Measurements from ENCODE around the gene SETBP1. TPM values are rescaled to one million over a fixed set of nuclear protein-coding genes. Genes with fewer than 3 reads are reported as not detected.

Gene SETBP1
- total and polyA plus RNA-seq, 2 of the 4 experiments (the other 2 are of a cell fraction): 0.19 to 0.36 TPM

- no peak overlapping the region for H4K8ac ChIP-seq (ENCODE audit: low read depth in 2 of 2, low read length in 2 of 2)
- no peak overlapping the region for H3K18ac ChIP-seq (ENCODE audit: low read depth, low read length)
- no peak overlapping the region for H3K23ac ChIP-seq (ENCODE audit: low read depth, low read length)
- ATAC-seq (ENCODE audit: low read depth): no peak
- H3K9me1 ChIP-seq (ENCODE audit: insufficient read depth, low read length): no peaks in the 10 kb centered on the region
- H4K91ac ChIP-seq (ENCODE audit: insufficient read depth, low read depth, low read length): no peak overlapping the region
- H2BK120ac ChIP-seq (ENCODE audit: low read depth, low read length): no peak overlapping the region
- H2AK5ac ChIP-seq (ENCODE audit: low read depth, low read length): no peak overlapping the region
- H4K20me1 ChIP-seq (ENCODE audit: insufficient read depth, low read length): no peaks in the 10 kb centered on the region
- no peak overlapping the region for H3K4ac ChIP-seq (ENCODE audit: low read depth, low read length)
- H3K56ac ChIP-seq (ENCODE audit: extremely low read depth, insufficient read depth, low read length): no peak overlapping the region
- peaks cover 3% of the 10 kb centered on the region; the same call in 1 of the 2 replicates for H3K27me3 ChIP-seq (ENCODE audit: control insufficient read depth, insufficient read depth, low read length)
- H3K9me3 ChIP-seq (ENCODE audit: control insufficient read depth, insufficient read depth, low read length): no peaks in the 10 kb centered on the region
- H4K5ac ChIP-seq (ENCODE audit: low read depth, low read length): no peak overlapping the region
- H3K4me3 ChIP-seq (ENCODE audit: insufficient read depth, low read depth, low read length): no peak overlapping the region
- H3K79me1 ChIP-seq (ENCODE audit: low read depth in 1 of 2, low read length in 2 of 2): no peaks in the 10 kb centered on the region
- H3K9ac ChIP-seq (ENCODE audit: low read depth, low read length): no peak overlapping the region
- H3K4me2 ChIP-seq (ENCODE audit: low read depth, low read length): no peak overlapping the region
- no peak overlapping the region for H2BK15ac ChIP-seq (ENCODE audit: low read depth, low read length)
- H3K36me3 ChIP-seq (ENCODE audit: control insufficient read depth, insufficient read depth, low read length): no peaks in the 10 kb centered on the region
- no peak overlapping the region for H2AFZ ChIP-seq (replicated peaks; ENCODE audit: low read length, poor library complexity)
- no peak overlapping the region for H2BK5ac ChIP-seq (ENCODE audit: low read depth, low read length, poor library complexity, severe bottlenecking)
- no peak overlapping the region for H3K27ac ChIP-seq (ENCODE audit: insufficient read depth, low read length)
- in situ Hi-C loops (cut with MboI; ENCODE audit: low sequenced_read_pairs) (no loop called here), dilution Hi-C loops (cut with HindIII; ENCODE audit: low sequenced_read_pairs, unreplicated experiment) (no loop called here), intact Hi-C loops (cut with micrococcal nuclease) (no loop called here)
- POLR2A ChIA-PET (ENCODE audit: unreplicated experiment): no interaction called here
- no peak overlapping the region for H3K14ac ChIP-seq (replicated peaks; ENCODE audit: low read depth, low read length)
- TF ChIP-seq MXI1 (IDR thresholded peaks at IDR 0.05; ENCODE audit: borderline replicate concordance, low read depth, low read length): no peak
- no peak for TF ChIP-seq NFE2L2 (IDR thresholded peaks at IDR 0.05; ENCODE audit: low read depth, low read length)
- TF ChIP-seq RCOR1 (IDR thresholded peaks at IDR 0.05; ENCODE audit: insufficient replicate concordance, low read length): no peak
- no peak for TF ChIP-seq ELK1 (IDR thresholded peaks at IDR 0.05; ENCODE audit: borderline replicate concordance, low read depth, low read length)
- no peak for TF ChIP-seq USF2 (IDR thresholded peaks at IDR 0.05; ENCODE audit: low read depth, low read length)
- no peak for TF ChIP-seq RFX5 (IDR thresholded peaks at IDR 0.05; ENCODE audit: low read depth, low read length)
- TF ChIP-seq FOS (IDR thresholded peaks at IDR 0.05; ENCODE audit: low read depth, low read length): no peak
- TF ChIP-seq CTCF (conservative IDR thresholded peaks at IDR 0.05; ENCODE audit: low read depth, low read length): no peak
- TF ChIP-seq BHLHE40 (IDR thresholded peaks at IDR 0.05; ENCODE audit: low read depth, low read length): no peak
- no peak for TF ChIP-seq MAFK (IDR thresholded peaks at IDR 0.05; ENCODE audit: low read depth, low read length)
- TF ChIP-seq POLR2A (IDR thresholded peaks at IDR 0.05; ENCODE audit: low read depth, low read length): no peak
- no peak for TF ChIP-seq SMC3 (IDR thresholded peaks at IDR 0.05; ENCODE audit: low read depth, low read length)
- TF ChIP-seq MAZ (IDR thresholded peaks at IDR 0.05; ENCODE audit: borderline replicate concordance, low read depth, low read length): no peak
- no peak for TF ChIP-seq RAD21 (IDR thresholded peaks at IDR 0.05; ENCODE audit: low read length)
- TF ChIP-seq CHD1 (IDR thresholded peaks at IDR 0.05; ENCODE audit: low read depth, low read length): no peak
- no peak for TF ChIP-seq CEBPB (IDR thresholded peaks at IDR 0.05; ENCODE audit: low read depth, low read length)
- no peak overlapping the region for H2AK9ac ChIP-seq (replicated peaks; ENCODE audit: low read depth, low read length, poor library complexity)
- no peak for DNase-seq
- CTCF ChIA-PET: no interaction called here
- BruUV-seq (replicated peaks): no TSS peak
- H2BK20ac ChIP-seq (ENCODE audit: low read depth, low read length): no peak overlapping the region
- H3K4me1 ChIP-seq (ENCODE audit: control insufficient read depth, insufficient read depth, low read length): no peaks in the 10 kb centered on the region
Observed at GRCh38 chr18:44935455-44935854, 254.8 kb downstream of the SETBP1 start.

Measured in IMR-90 (cell line).